HepG2 (cell line): ENCODE results near the gene ANKRD27. TPM values are rescaled to one million over a fixed set of nuclear protein-coding genes. Genes with fewer than 3 reads are reported as not detected.

Experiments
- ATAC-seq: fragments of 200-7000 bp; cut with Tn5 transposase; 3 replicates; pipeline ENCODE4 v1.9.1; 2020; ENCODE audit warnings: mild to moderate bottlenecking, moderate library complexity
- BruUV-seq: library from RNA; stranded (reverse); fragments of 400-500 nt; replicated peaks from 2 replicates; lab custom pipeline; 2021; lab: Mats Ljungman, UMichigan
- CTCF ChIA-PET: fragments of 300-600 bp; formaldehyde crosslinking; extraction: SDS; loops from one replicate; lab custom pipeline; 2021; ENCODE audit warnings: low total read pairs, inconsistent platforms, low intra/inter-chr PET ratio; lab: Yijun Ruan, JAX
- POLR2A ChIA-PET: fragments of 350-600 bp; sonication (Branson Sonifier 250); formaldehyde crosslinking; loops from one replicate; lab custom pipeline; 2020; ENCODE audit warnings: antibody characterized with exemption, inconsistent platforms; lab: Yijun Ruan, JAX
- DNase-seq: peaks from one replicate; pipeline ENCODE4 v3.0.0-alpha.2; 2015; ENCODE audit warnings: low spot score
- FAIRE-seq: peaks from 3 replicates; lab custom pipeline; 2011; peaks lifted over from hg19 to GRCh38; lab: Jason Lieb, UNC
- H2AFZ ChIP-seq: one replicate; pipeline ENCODE4 v1.6.1; 2011; ENCODE audit warnings: low read length, inconsistent platforms
- H3K27ac ChIP-seq: fragments of 300-600 bp; 3 replicates; pipeline ENCODE4 v1.8.0; 2011; ENCODE audit warnings: mixed run types, mild to moderate bottlenecking, mixed read lengths, low read length, inconsistent platforms; ENCODE audit not compliant: insufficient read depth; ENCODE audit errors: extremely low read length
- H3K27me3 ChIP-seq, 2 experiments: fragments of 200-600 bp in 1 of 2; 2 replicates in 1 of 2; 3 replicates in 1 of 2; pipeline versions ENCODE4 v1.6.0 to v1.8.0; 2011; ENCODE audit warnings: low read length in 2 of 2, mild to moderate bottlenecking in 2 of 2, moderate library complexity in 2 of 2, inconsistent platforms in 1 of 2; ENCODE audit not compliant: insufficient read depth in 2 of 2, control insufficient read depth in 1 of 2
- H3K36me3 ChIP-seq, 2 experiments: fragments of 200-600 bp in 1 of 2; replicated peaks in 1 of 2; 2 replicates in 1 of 2; 3 replicates in 1 of 2; pipeline versions ENCODE4 v1.5.1 to v1.8.0; 2011; ENCODE audit warnings: low read length in 2 of 2, inconsistent platforms in 1 of 2; ENCODE audit not compliant: insufficient read depth in 2 of 2, control insufficient read depth in 1 of 2
- H3K4me1 ChIP-seq: 2 replicates; pipeline ENCODE4 v1.5.1; 2012; ENCODE audit warnings: low read length, inconsistent platforms; ENCODE audit not compliant: insufficient read depth
- H3K4me2 ChIP-seq: 2 replicates; pipeline ENCODE4 v1.6.0; 2011; ENCODE audit warnings: low read depth, low read length, inconsistent platforms
- H3K4me3 ChIP-seq, 3 experiments: fragments of 200-600 bp in 1 of 3; sonication (generic), shearing (Covaris generic) in 1 of 3; replicated peaks in 1 of 3; 2 replicates each; pipeline ENCODE4 v1.5.1; 2011 to 2016; ENCODE audit warnings: low read length in 3 of 3, inconsistent platforms in 2 of 3, low read depth in 2 of 3, mild to moderate bottlenecking in 2 of 3, control low read depth in 1 of 3, mixed read lengths in 1 of 3; ENCODE audit not compliant: insufficient read depth in 1 of 3
- H3K79me2 ChIP-seq: one replicate; pipeline ENCODE4 v1.6.1; 2011; ENCODE audit warnings: low read length, inconsistent platforms; ENCODE audit not compliant: insufficient read depth
- H3K9ac ChIP-seq: 2 replicates; pipeline ENCODE4 v1.6.0; 2011; ENCODE audit warnings: mild to moderate bottlenecking, low read depth, low read length, inconsistent platforms; ENCODE audit not compliant: insufficient read depth
- H3K9me3 ChIP-seq: 2 replicates; pipeline ENCODE4 v1.5.1; 2012; ENCODE audit warnings: mild to moderate bottlenecking, low read length
- H4K20me1 ChIP-seq: 2 replicates; pipeline ENCODE4 v1.6.0; 2011; ENCODE audit warnings: inconsistent platforms, mild to moderate bottlenecking, low read length, moderate library complexity; ENCODE audit not compliant: insufficient read depth
- AKAP8 ChIP-seq: sonication (generic); formaldehyde crosslinking; IDR thresholded peaks from 2 replicates; pipeline ENCODE4 v1.5.1; 2020; ENCODE audit warnings: mild to moderate bottlenecking, missing genetic modification reagents
- ATM ChIP-seq: fragments of 450-650 bp; IDR thresholded peaks from 2 replicates; pipeline ENCODE4 v1.7.1; 2017; ENCODE audit warnings: mild to moderate bottlenecking, borderline replicate concordance
- HDAC1 ChIP-seq: sonication (generic); formaldehyde crosslinking; IDR thresholded peaks from 2 replicates; pipeline ENCODE4 v1.5.1; 2020; ENCODE audit warnings: mild to moderate bottlenecking, missing genetic modification reagents
- HDAC6 ChIP-seq: fragments of 200-600 bp; sonication (generic); IDR thresholded peaks from 2 replicates; pipeline ENCODE4 v1.7.0; 2017; ENCODE audit warnings: mild to moderate bottlenecking, antibody characterized with exemption, low read length, low read depth
- MEIS1 ChIP-seq: sonication (generic); formaldehyde crosslinking; IDR thresholded peaks from 2 replicates; pipeline ENCODE4 v1.9.0; 2021; ENCODE audit warnings: mild to moderate bottlenecking, missing genetic modification reagents, moderate library complexity, borderline replicate concordance
- MIER2 ChIP-seq: IDR thresholded peaks from 2 replicates; pipeline ENCODE4 v1.6.1; 2016; ENCODE audit warnings: missing biosample characterization, missing genetic modification reagents
- ZNF510 ChIP-seq: sonication (generic); formaldehyde crosslinking; IDR thresholded peaks from 2 replicates; pipeline ENCODE4 v1.4.0; 2020; ENCODE audit warnings: low read depth, mild to moderate bottlenecking, missing genetic modification reagents
- WGBS: methylation state at CpG from one replicate; pipeline ENCODE4 v1.1.6; 2017; ENCODE audit warnings: low lambda C conversion rate; 5-methylcytosine and 5-hydroxymethylcytosine counted together
- in situ Hi-C: cut with HindIII; loops from 2 replicates; pipeline ENCODE4 v1.10.0; 2017; ENCODE audit warnings: low pct_unique_long_range_greater_than_20kb; ENCODE audit not compliant: extremely low pct_ligation_motif_present
- intact Hi-C: fragments of 100-400 bp; cut with micrococcal nuclease; formaldehyde crosslinking; loops from one replicate; pipeline ENCODE4 v1.10.0; 2022; ENCODE audit not compliant: unreplicated experiment
- polyA plus RNA-seq, 8 experiments: library from polyadenylated mRNA; depleted of rRNA in 3 of 8; stranded (reverse) in 7 of 8; unstranded in 1 of 8; fragments of >200 nt; fragmentation: Illumina TruSeq in 4 of 8; extraction: Trizol in 4 of 8; gene quantifications; 2 replicates each; pipeline versions ENCODE4 v1.2.1 to v1.2.3, GENCODE V29; 2011 to 2016; ENCODE audit warnings: low read depth in 4 of 8, missing spikeins in 1 of 8, mixed read lengths in 1 of 8; ENCODE audit not compliant: insufficient read depth in 1 of 8
- total RNA-seq, 5 experiments: library from RNA; depleted of rRNA; stranded (reverse); fragments of >200 nt; fragmentation: Illumina TruSeq; extraction: Trizol; gene quantifications; 2 replicates each; pipeline ENCODE4 v1.2.3, GENCODE V29; 2016; ENCODE audit warnings: low read depth in 1 of 5
- TF ChIP-seq, protein P1 (sequence below): sonication (generic); formaldehyde crosslinking; IDR thresholded peaks from 2 replicates; pipeline ENCODE4 v1.4.0; 2020; ENCODE audit warnings: missing genetic modification reagents
- TF ChIP-seq, protein P2 (sequence below): sonication (generic); formaldehyde crosslinking; IDR thresholded peaks from 2 replicates; pipeline ENCODE4 v1.4.0; 2020; ENCODE audit warnings: missing genetic modification reagents
- TF ChIP-seq, protein P3 (sequence below): sonication (generic); formaldehyde crosslinking; IDR thresholded peaks from 2 replicates; pipeline ENCODE4 v1.4.0; 2020; ENCODE audit warnings: mild to moderate bottlenecking, missing genetic modification reagents
- TF ChIP-seq, protein P4 (sequence below): sonication (generic); formaldehyde crosslinking; IDR thresholded peaks from 2 replicates; pipeline ENCODE4 v1.5.1; 2020; ENCODE audit warnings: mild to moderate bottlenecking, missing genetic modification reagents, moderate library complexity
- TF ChIP-seq, protein P5 (sequence below): sonication (generic); formaldehyde crosslinking; conservative IDR thresholded peaks from 2 replicates; pipeline ENCODE4 v1.4.0; 2020; ENCODE audit warnings: mild to moderate bottlenecking, missing genetic modification reagents, moderate library complexity
- TF ChIP-seq, protein P6 (sequence below): conservative IDR thresholded peaks from 2 replicates; pipeline ENCODE4 v1.6.1; 2018; ENCODE audit warnings: missing genetic modification reagents

ANKRD27 gene
- total and polyA plus RNA-seq, 2 of the 13 experiments (the other 11 are each of a cell fraction or from before 2014, with no cell fraction given) = 22.2 to 23.7 TPM

DNA sequence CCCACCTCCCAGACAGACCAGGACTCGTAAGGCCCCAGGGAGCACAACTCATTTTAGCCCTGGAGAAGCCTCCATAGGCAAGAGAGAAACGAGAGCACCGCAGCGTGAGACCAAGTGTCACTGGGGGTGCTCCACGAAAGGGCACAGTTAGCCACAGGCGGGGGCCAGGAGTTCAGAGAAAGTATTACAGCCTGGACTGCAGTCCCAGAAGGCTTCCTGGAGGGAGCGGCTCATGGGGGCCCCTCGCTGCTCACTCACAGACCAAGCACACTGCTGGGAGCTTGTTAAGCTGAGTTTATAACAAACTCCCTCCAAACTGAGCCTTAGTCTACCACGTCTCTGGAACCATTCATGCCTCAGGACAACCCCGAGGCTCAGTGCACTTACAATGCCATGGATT, 16.5 kb downstream of the ANKRD27 start:
- 94% methylated on average over 8 of the region's 10 CpGs for WGBS
- CTCF ChIA-PET = no interaction called here
- BruUV-seq = no TSS peak
- Histone ChIP-seq H3K36me3 (peaks cover 2 to 19% of the 10 kb centered on the region in 2 experiments; a peak in 4 of 5 replicates), H3K4me3 (no peak overlapping the region), H3K4me1 (peaks cover 14% of the 10 kb centered on the region), H3K79me2 (peaks cover 5% of the 10 kb centered on the region), H3K27ac (no peak overlapping the region), H3K4me2 (no peak overlapping the region), H3K9me3 (no peaks in the 10 kb centered on the region), H3K9ac (no peak overlapping the region), H4K20me1 (0 out of 2 replicates have a peak, but pooled peaks cover 11% of the 10 kb centered on the region), H2AFZ (no peak overlapping the region), H3K27me3 (no peaks in the 10 kb centered on the region)
- intact Hi-C loops (no loop called here), in situ Hi-C loops (no loop called here)
- ATAC-seq (no peak), DNase-seq (no peak), FAIRE-seq (no peak)
- POLR2A ChIA-PET = no interaction called here
- TF ChIP-seq HDAC1 (CRISPR knock-in tag) (no peak), MEIS1 (CRISPR knock-in tag) (no peak), ATM (no peak), MIER2 (no peak), ZNF510 (no peak), HDAC6 (no peak), AKAP8 (no peak)
- TF ChIP-seq, protein P1, sequence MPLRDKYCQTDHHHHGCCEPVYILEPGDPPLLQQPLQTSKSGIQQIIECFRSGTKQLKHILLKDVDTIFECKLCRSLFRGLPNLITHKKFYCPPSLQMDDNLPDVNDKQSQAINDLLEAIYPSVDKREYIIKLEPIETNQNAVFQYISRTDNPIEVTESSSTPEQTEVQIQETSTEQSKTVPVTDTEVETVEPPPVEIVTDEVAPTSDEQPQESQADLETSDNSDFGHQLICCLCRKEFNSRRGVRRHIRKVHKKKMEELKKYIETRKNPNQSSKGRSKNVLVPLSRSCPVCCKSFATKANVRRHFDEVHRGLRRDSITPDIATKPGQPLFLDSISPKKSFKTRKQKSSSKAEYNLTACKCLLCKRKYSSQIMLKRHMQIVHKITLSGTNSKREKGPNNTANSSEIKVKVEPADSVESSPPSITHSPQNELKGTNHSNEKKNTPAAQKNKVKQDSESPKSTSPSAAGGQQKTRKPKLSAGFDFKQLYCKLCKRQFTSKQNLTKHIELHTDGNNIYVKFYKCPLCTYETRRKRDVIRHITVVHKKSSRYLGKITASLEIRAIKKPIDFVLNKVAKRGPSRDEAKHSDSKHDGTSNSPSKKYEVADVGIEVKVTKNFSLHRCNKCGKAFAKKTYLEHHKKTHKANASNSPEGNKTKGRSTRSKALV = no peak
- TF ChIP-seq, protein P2, sequence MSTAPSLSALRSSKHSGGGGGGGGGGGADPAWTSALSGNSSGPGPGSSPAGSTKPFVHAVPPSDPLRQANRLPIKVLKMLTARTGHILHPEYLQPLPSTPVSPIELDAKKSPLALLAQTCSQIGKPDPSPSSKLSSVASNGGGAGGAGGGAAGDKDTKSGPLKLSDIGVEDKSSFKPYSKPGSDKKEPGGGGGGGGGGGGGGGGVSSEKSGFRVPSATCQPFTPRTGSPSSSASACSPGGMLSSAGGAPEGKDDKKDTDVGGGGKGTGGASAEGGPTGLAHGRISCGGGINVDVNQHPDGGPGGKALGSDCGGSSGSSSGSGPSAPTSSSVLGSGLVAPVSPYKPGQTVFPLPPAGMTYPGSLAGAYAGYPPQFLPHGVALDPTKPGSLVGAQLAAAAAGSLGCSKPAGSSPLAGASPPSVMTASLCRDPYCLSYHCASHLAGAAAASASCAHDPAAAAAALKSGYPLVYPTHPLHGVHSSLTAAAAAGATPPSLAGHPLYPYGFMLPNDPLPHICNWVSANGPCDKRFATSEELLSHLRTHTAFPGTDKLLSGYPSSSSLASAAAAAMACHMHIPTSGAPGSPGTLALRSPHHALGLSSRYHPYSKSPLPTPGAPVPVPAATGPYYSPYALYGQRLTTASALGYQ (CRISPR knock-in tag) = no peak
- TF ChIP-seq, protein P3, sequence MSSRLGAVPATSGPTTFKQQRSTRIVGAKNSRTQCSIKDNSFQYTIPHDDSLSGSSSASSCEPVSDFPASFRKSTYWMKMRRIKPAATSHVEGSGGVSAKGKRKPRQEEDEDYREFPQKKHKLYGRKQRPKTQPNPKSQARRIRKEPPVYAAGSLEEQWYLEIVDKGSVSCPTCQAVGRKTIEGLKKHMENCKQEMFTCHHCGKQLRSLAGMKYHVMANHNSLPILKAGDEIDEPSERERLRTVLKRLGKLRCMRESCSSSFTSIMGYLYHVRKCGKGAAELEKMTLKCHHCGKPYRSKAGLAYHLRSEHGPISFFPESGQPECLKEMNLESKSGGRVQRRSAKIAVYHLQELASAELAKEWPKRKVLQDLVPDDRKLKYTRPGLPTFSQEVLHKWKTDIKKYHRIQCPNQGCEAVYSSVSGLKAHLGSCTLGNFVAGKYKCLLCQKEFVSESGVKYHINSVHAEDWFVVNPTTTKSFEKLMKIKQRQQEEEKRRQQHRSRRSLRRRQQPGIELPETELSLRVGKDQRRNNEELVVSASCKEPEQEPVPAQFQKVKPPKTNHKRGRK = no peak
- TF ChIP-seq, protein P4, sequence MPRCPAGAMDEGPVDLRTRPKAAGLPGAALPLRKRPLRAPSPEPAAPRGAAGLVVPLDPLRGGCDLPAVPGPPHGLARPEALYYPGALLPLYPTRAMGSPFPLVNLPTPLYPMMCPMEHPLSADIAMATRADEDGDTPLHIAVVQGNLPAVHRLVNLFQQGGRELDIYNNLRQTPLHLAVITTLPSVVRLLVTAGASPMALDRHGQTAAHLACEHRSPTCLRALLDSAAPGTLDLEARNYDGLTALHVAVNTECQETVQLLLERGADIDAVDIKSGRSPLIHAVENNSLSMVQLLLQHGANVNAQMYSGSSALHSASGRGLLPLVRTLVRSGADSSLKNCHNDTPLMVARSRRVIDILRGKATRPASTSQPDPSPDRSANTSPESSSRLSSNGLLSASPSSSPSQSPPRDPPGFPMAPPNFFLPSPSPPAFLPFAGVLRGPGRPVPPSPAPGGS = no peak
- TF ChIP-seq, protein P5, sequence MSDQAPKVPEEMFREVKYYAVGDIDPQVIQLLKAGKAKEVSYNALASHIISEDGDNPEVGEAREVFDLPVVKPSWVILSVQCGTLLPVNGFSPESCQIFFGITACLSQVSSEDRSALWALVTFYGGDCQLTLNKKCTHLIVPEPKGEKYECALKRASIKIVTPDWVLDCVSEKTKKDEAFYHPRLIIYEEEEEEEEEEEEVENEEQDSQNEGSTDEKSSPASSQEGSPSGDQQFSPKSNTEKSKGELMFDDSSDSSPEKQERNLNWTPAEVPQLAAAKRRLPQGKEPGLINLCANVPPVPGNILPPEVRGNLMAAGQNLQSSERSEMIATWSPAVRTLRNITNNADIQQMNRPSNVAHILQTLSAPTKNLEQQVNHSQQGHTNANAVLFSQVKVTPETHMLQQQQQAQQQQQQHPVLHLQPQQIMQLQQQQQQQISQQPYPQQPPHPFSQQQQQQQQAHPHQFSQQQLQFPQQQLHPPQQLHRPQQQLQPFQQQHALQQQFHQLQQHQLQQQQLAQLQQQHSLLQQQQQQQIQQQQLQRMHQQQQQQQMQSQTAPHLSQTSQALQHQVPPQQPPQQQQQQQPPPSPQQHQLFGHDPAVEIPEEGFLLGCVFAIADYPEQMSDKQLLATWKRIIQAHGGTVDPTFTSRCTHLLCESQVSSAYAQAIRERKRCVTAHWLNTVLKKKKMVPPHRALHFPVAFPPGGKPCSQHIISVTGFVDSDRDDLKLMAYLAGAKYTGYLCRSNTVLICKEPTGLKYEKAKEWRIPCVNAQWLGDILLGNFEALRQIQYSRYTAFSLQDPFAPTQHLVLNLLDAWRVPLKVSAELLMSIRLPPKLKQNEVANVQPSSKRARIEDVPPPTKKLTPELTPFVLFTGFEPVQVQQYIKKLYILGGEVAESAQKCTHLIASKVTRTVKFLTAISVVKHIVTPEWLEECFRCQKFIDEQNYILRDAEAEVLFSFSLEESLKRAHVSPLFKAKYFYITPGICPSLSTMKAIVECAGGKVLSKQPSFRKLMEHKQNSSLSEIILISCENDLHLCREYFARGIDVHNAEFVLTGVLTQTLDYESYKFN (CRISPR knock-in tag) = no peak
- TF ChIP-seq, protein P6, sequence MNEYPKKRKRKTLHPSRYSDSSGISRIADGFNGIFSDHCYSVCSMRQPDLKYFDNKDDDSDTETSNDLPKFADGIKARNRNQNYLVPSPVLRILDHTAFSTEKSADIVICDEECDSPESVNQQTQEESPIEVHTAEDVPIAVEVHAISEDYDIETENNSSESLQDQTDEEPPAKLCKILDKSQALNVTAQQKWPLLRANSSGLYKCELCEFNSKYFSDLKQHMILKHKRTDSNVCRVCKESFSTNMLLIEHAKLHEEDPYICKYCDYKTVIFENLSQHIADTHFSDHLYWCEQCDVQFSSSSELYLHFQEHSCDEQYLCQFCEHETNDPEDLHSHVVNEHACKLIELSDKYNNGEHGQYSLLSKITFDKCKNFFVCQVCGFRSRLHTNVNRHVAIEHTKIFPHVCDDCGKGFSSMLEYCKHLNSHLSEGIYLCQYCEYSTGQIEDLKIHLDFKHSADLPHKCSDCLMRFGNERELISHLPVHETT = no peak
